ENCODE results near the gene ZNF292.

DNA sequence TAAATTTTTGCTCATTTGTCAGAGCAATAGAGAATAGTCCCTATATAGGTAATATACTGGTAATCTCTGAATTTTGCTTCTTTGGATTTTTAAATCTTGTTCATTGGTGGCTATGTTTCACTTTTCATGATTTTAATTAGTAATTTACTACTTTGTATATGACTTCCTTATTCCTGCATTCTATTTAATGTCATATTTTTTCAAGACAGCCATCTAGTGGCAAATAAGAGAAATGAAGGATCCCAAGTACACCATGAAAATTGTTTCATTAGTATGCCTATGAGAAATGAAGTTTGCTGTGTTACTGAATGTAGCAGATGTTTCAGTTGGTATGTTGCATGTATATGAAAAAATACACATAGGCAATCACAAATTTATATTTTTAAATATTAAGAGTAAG is 82.4 kb downstream of the ZNF292 start:
- TF ChIP-seq, protein P1, sequence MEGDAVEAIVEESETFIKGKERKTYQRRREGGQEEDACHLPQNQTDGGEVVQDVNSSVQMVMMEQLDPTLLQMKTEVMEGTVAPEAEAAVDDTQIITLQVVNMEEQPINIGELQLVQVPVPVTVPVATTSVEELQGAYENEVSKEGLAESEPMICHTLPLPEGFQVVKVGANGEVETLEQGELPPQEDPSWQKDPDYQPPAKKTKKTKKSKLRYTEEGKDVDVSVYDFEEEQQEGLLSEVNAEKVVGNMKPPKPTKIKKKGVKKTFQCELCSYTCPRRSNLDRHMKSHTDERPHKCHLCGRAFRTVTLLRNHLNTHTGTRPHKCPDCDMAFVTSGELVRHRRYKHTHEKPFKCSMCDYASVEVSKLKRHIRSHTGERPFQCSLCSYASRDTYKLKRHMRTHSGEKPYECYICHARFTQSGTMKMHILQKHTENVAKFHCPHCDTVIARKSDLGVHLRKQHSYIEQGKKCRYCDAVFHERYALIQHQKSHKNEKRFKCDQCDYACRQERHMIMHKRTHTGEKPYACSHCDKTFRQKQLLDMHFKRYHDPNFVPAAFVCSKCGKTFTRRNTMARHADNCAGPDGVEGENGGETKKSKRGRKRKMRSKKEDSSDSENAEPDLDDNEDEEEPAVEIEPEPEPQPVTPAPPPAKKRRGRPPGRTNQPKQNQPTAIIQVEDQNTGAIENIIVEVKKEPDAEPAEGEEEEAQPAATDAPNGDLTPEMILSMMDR (IDR thresholded peaks at IDR 0.05; ENCODE audit: low read depth, low read length, poor library complexity, severe bottlenecking), result peak; percentile 44
- no peak for TF ChIP-seq EZH2phosphoT487 (IDR thresholded peaks at IDR 0.05; ENCODE audit: borderline replicate concordance, low read length)
